IMR-90 (cell line): ENCODE results near the gene THAP12. TPM values are rescaled to one million over a fixed set of nuclear protein-coding genes. Genes with fewer than 3 reads are reported as not detected.

ENCODE experiments used
- ATAC-seq: fragments of 200-7000 bp; cut with Tn5 transposase; 2 replicates; pipeline ENCODE4 v1.9.1; 2020; ENCODE audit warnings: low read depth, mild to moderate bottlenecking, moderate library complexity
- BruUV-seq: library from RNA; stranded (reverse); fragments of 400-500 nt; replicated peaks from 2 replicates; lab custom pipeline; 2021; lab: Mats Ljungman, UMichigan
- CTCF ChIA-PET: fragments of 300-600 bp; formaldehyde crosslinking; extraction: SDS; loops from one replicate; lab custom pipeline; 2021; ENCODE audit warnings: antibody characterized with exemption; lab: Yijun Ruan, JAX
- POLR2A ChIA-PET: fragments of 300-600 bp; sonication (Branson Sonifier 250); formaldehyde crosslinking; loops from one replicate; lab custom pipeline; 2022; ENCODE audit warnings: antibody characterized with exemption; ENCODE audit not compliant: unreplicated experiment; lab: Charles Lee
- DNase-seq: peaks from one replicate; pipeline ENCODE4 v3.0.0; 2013
- H2AFZ ChIP-seq: replicated peaks from 2 replicates; pipeline ENCODE3; 2013; ENCODE audit warnings: low read length, mild to moderate bottlenecking; ENCODE audit not compliant: poor library complexity
- H2AK5ac ChIP-seq: 2 replicates; pipeline ENCODE4 v1.6.1; 2013; ENCODE audit warnings: low read depth, low read length, inconsistent platforms
- H2AK9ac ChIP-seq: replicated peaks from 2 replicates; pipeline ENCODE3; 2013; ENCODE audit warnings: mild to moderate bottlenecking, low read depth, low read length, moderate library complexity; ENCODE audit not compliant: poor library complexity
- H2BK120ac ChIP-seq: 2 replicates; pipeline ENCODE4 v1.6.1; 2013; ENCODE audit warnings: low read depth, low read length, inconsistent platforms
- H2BK15ac ChIP-seq: 3 replicates; pipeline ENCODE4 v1.6.1; 2013; ENCODE audit warnings: low read depth, low read length, inconsistent platforms
- H2BK20ac ChIP-seq: 2 replicates; pipeline ENCODE4 v1.6.1; 2013; ENCODE audit warnings: low read depth, mild to moderate bottlenecking, inconsistent platforms, low read length, moderate library complexity
- H2BK5ac ChIP-seq: 2 replicates; pipeline ENCODE4 v1.6.1; 2013; ENCODE audit warnings: mild to moderate bottlenecking, low read depth, low read length, inconsistent platforms; ENCODE audit not compliant: poor library complexity, severe bottlenecking
- H3K14ac ChIP-seq: replicated peaks from 2 replicates; pipeline ENCODE4 v1.6.1; 2013; ENCODE audit warnings: low read depth, low read length, inconsistent platforms
- H3K18ac ChIP-seq: 2 replicates; pipeline ENCODE4 v1.6.1; 2013; ENCODE audit warnings: low read depth, low read length, control low read depth
- H3K23ac ChIP-seq: 2 replicates; pipeline ENCODE4 v1.6.1; 2013; ENCODE audit warnings: low read depth, low read length, inconsistent platforms
- H3K27ac ChIP-seq: 2 replicates; pipeline ENCODE4 v1.5.1; 2013; ENCODE audit warnings: mild to moderate bottlenecking, control low read depth, low read length; ENCODE audit not compliant: insufficient read depth
- H3K27me3 ChIP-seq: 2 replicates; pipeline ENCODE4 v1.6.1; 2013; ENCODE audit warnings: low read length; ENCODE audit not compliant: control insufficient read depth, insufficient read depth
- H3K36me3 ChIP-seq: 2 replicates; pipeline ENCODE4 v1.6.1; 2013; ENCODE audit warnings: low read length, mixed read lengths; ENCODE audit not compliant: control insufficient read depth, insufficient read depth
- H3K4ac ChIP-seq: 2 replicates; pipeline ENCODE4 v1.6.1; 2013; ENCODE audit warnings: low read depth, low read length, inconsistent platforms
- H3K4me1 ChIP-seq: 2 replicates; pipeline ENCODE4 v1.6.1; 2013; ENCODE audit warnings: low read length, mixed read lengths; ENCODE audit not compliant: control insufficient read depth, insufficient read depth
- H3K4me2 ChIP-seq: 2 replicates; pipeline ENCODE4 v1.6.1; 2013; ENCODE audit warnings: low read depth, mild to moderate bottlenecking, control low read depth, low read length, moderate library complexity
- H3K4me3 ChIP-seq: 2 replicates; pipeline ENCODE4 v1.5.1; 2013; ENCODE audit warnings: low read depth, mild to moderate bottlenecking, control low read depth, low read length, moderate library complexity; ENCODE audit not compliant: insufficient read depth
- H3K56ac ChIP-seq: 2 replicates; pipeline ENCODE4 v1.6.1; 2013; ENCODE audit warnings: low read length, inconsistent platforms; ENCODE audit not compliant: insufficient read depth; ENCODE audit errors: extremely low read depth
- H3K79me1 ChIP-seq, 2 experiments: 2 replicates each; pipeline ENCODE4 v1.6.1; 2013; ENCODE audit warnings: low read length in 2 of 2, inconsistent platforms in 1 of 2, low read depth in 1 of 2
- H3K9ac ChIP-seq: 2 replicates; pipeline ENCODE4 v1.6.1; 2013; ENCODE audit warnings: low read depth, low read length, control low read depth
- H3K9me1 ChIP-seq: 2 replicates; pipeline ENCODE4 v1.6.1; 2013; ENCODE audit warnings: low read length, inconsistent platforms; ENCODE audit not compliant: insufficient read depth
- H3K9me3 ChIP-seq: 2 replicates; pipeline ENCODE4 v1.6.1; 2013; ENCODE audit warnings: low read length; ENCODE audit not compliant: control insufficient read depth, insufficient read depth
- H4K20me1 ChIP-seq: 2 replicates; pipeline ENCODE4 v1.6.1; 2013; ENCODE audit warnings: low read length, inconsistent platforms; ENCODE audit not compliant: insufficient read depth
- H4K5ac ChIP-seq: 2 replicates; pipeline ENCODE4 v1.6.1; 2013; ENCODE audit warnings: mild to moderate bottlenecking, low read depth, low read length, control low read depth
- H4K8ac ChIP-seq, 2 experiments: 2 replicates each; pipeline ENCODE4 v1.6.1; 2013; ENCODE audit warnings: low read depth in 2 of 2, low read length in 2 of 2, control low read depth in 1 of 2, inconsistent platforms in 1 of 2
- H4K91ac ChIP-seq: 2 replicates; pipeline ENCODE4 v1.6.1; 2013; ENCODE audit warnings: low read depth, low read length, inconsistent platforms; ENCODE audit not compliant: insufficient read depth
- BHLHE40 ChIP-seq: fragments of 150-350 bp; IDR thresholded peaks from 2 replicates; pipeline ENCODE4 v1.6.1; 2016; ENCODE audit warnings: mild to moderate bottlenecking, low read depth, low read length
- CEBPB ChIP-seq: IDR thresholded peaks from 2 replicates; pipeline ENCODE4 v1.6.1; 2012; ENCODE audit warnings: low read depth, low read length, improper control_type of control experiment
- CHD1 ChIP-seq: IDR thresholded peaks from 2 replicates; pipeline ENCODE4 v1.6.1; 2012; ENCODE audit warnings: low read depth, low read length, improper control_type of control experiment
- FOS ChIP-seq: fragments of 150-350 bp; IDR thresholded peaks from 2 replicates; pipeline ENCODE4 v1.6.1; 2016; ENCODE audit warnings: low read depth, low read length
- MXI1 ChIP-seq: IDR thresholded peaks from 2 replicates; pipeline ENCODE4 v1.6.1; 2012; ENCODE audit warnings: low read depth, mild to moderate bottlenecking, low read length, moderate library complexity, borderline replicate concordance
- NFE2L2 ChIP-seq: fragments of 150-350 bp; IDR thresholded peaks from 2 replicates; pipeline ENCODE4 v1.6.1; 2016; ENCODE audit warnings: low read depth, mild to moderate bottlenecking, low read length
- POLR2A ChIP-seq: IDR thresholded peaks from 2 replicates; pipeline ENCODE4 v1.6.1; 2012; ENCODE audit warnings: mild to moderate bottlenecking, low read depth, low read length
- RAD21 ChIP-seq: IDR thresholded peaks from 2 replicates; pipeline ENCODE4 v1.6.1; 2012; ENCODE audit warnings: low read length, improper control_type of control experiment
- RCOR1 ChIP-seq: IDR thresholded peaks from 2 replicates; pipeline ENCODE4 v1.6.1; 2012; ENCODE audit warnings: mild to moderate bottlenecking, low read length, improper control_type of control experiment; ENCODE audit not compliant: insufficient replicate concordance
- RFX5 ChIP-seq: IDR thresholded peaks from 2 replicates; pipeline ENCODE4 v1.8.0; 2012; ENCODE audit warnings: low read depth, mild to moderate bottlenecking, low read length, moderate library complexity
- SMC3 ChIP-seq: fragments of 150-350 bp; IDR thresholded peaks from 2 replicates; pipeline ENCODE4 v1.6.1; 2016; ENCODE audit warnings: low read depth, mild to moderate bottlenecking, antibody characterized with exemption, low read length, moderate library complexity
- WGBS, 2 experiments: methylation state at CpG; one replicate each; pipeline versions ENCODE4 v1.1.5 to v1.1.7; 2013; ENCODE audit warnings: missing lambda C conversion rate in 2 of 2; ENCODE audit not compliant: insufficient read length in 1 of 2; ENCODE audit errors: extremely low coverage in 2 of 2; 5-methylcytosine and 5-hydroxymethylcytosine counted together
- dilution Hi-C: fragments of 300-500 bp; cut with HindIII; formaldehyde crosslinking; loops from one replicate; pipeline ENCODE4 v1.14.3; 2018; ENCODE audit warnings: low sequenced_read_pairs; ENCODE audit not compliant: unreplicated experiment
- in situ Hi-C: fragments of 300-500 bp; cut with MboI; formaldehyde crosslinking; loops from 3 replicates; pipeline ENCODE4 v1.14.3; 2019; ENCODE audit warnings: low sequenced_read_pairs, inconsistent platforms, mixed read lengths
- intact Hi-C: fragments of 100-400 bp; cut with micrococcal nuclease; formaldehyde crosslinking; loops from 2 replicates; pipeline ENCODE4 v1.10.0; 2022
- polyA plus RNA-seq, 3 experiments: library from polyadenylated mRNA; depleted of rRNA; stranded (reverse); fragments of >200 nt; gene quantifications; 2 replicates each; pipeline ENCODE4 v1.2.3, GENCODE V29; 2012; ENCODE audit warnings: low replicate concordance in 1 of 3
- total RNA-seq: library from RNA; depleted of rRNA; stranded (reverse); fragments of >200 nt; gene quantifications from 2 replicates; pipeline ENCODE4 v1.2.3, GENCODE V29; 2012
- TF ChIP-seq, protein P1 (sequence below): fragments of 150-350 bp; IDR thresholded peaks from 2 replicates; pipeline ENCODE4 v1.6.1; 2016; ENCODE audit warnings: low read depth, mild to moderate bottlenecking, low read length, moderate library complexity, borderline replicate concordance

THAP12 gene
- total and polyA plus RNA-seq, 2 of the 4 experiments (the other 2 are of a cell fraction): 25.1 to 27.3 TPM

DNA sequence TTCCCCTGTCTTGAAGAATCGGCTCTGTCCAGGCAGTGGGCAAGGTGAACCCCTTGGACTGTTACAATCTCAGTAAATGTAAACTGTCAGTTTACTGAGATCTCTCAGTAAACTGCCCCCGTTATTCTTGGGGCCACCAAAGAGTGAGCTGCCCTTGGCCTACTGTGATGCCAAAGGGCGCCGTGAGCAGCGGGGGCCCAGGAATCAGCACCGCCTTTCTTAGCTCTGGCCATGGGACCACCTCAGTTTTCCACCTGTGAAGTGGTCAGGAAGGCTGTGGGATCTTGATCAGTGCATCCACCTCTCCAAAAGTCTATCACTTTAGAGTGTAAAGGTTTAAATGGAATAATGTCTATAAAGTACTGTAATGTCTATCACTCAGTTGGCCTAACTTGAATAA is 57.1 kb downstream of the THAP12 start:
- no peak overlapping the region for H2BK120ac ChIP-seq
- no peak overlapping the region for H3K27ac ChIP-seq
- peaks cover 36% of the 10 kb centered on the region for H3K27me3 ChIP-seq
- H3K56ac ChIP-seq: no peak overlapping the region
- no peaks in the 10 kb centered on the region for H3K36me3 ChIP-seq
- 83% methylated on average over 1 of the region's 6 CpGs; no CpG with 5 or more reads in 1 of the 2 experiments for WGBS, 2 experiments
- no peak overlapping the region for H4K5ac ChIP-seq
- H3K4me3 ChIP-seq: no peak overlapping the region
- BruUV-seq: no TSS peak
- ChIA-PET CTCF (interaction anchor here (1.3 kb wide), 1 partner anchor 189 kb away, joined by 3 read pairs; no protein-coding TSS in a partner anchor), POLR2A (no interaction called here)
- H2BK20ac ChIP-seq: no peak overlapping the region
- no peak overlapping the region for H4K91ac ChIP-seq
- H2BK15ac ChIP-seq: no peak overlapping the region
- no peak for ATAC-seq
- H2AK5ac ChIP-seq: no peak overlapping the region
- no peak overlapping the region for H3K14ac ChIP-seq
- H3K18ac ChIP-seq: no peak overlapping the region
- H3K9me1 ChIP-seq: no peaks in the 10 kb centered on the region
- no peaks in the 10 kb centered on the region for H3K4me1 ChIP-seq
- no peak overlapping the region for H3K23ac ChIP-seq
- H2BK5ac ChIP-seq: no peak overlapping the region
- no peak overlapping the region for H3K9ac ChIP-seq
- H2AK9ac ChIP-seq: peak overlapping the region; percentile 26
- no peaks in the 10 kb centered on the region for H4K20me1 ChIP-seq
- intact Hi-C loops (no loop called here), dilution Hi-C loops (no loop called here), in situ Hi-C loops (no loop called here)
- H3K4ac ChIP-seq: no peak overlapping the region
- H4K8ac ChIP-seq: no peak overlapping the region
- DNase-seq: no peak
- no peak overlapping the region for H2AFZ ChIP-seq
- H3K4me2 ChIP-seq: no peak overlapping the region
- TF ChIP-seq RCOR1 (no peak), RAD21 (no peak), MXI1 (no peak), CHD1 (no peak), FOS (no peak), RFX5 (no peak), CEBPB (no peak), BHLHE40 (no peak), SMC3 (no peak), POLR2A (no peak), NFE2L2 (no peak)
- TF ChIP-seq, protein P1, sequence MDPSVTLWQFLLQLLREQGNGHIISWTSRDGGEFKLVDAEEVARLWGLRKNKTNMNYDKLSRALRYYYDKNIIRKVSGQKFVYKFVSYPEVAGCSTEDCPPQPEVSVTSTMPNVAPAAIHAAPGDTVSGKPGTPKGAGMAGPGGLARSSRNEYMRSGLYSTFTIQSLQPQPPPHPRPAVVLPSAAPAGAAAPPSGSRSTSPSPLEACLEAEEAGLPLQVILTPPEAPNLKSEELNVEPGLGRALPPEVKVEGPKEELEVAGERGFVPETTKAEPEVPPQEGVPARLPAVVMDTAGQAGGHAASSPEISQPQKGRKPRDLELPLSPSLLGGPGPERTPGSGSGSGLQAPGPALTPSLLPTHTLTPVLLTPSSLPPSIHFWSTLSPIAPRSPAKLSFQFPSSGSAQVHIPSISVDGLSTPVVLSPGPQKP: no peak
- H3K9me3 ChIP-seq: no peaks in the 10 kb centered on the region
- no peaks in the 10 kb centered on the region for H3K79me1 ChIP-seq
